HG03439 (cell line): Measurements from ENCODE around the gene TTC8.
"Not testable (repeated sequence)": the region's sequence is repeated elsewhere in the genome, so short reads cannot be mapped to it uniquely, and the experiment has no call there.

Experiments used
- ATAC-seq: cut with Tn5 transposase; IDR thresholded peaks from one replicate; pipeline ENCODE4 v1.9.1; 2021; ENCODE audit warnings: mild to moderate bottlenecking, moderate library complexity; ENCODE audit not compliant: unreplicated experiment

Gene TTC8

GRCh38 chr14:88824314-88825077, at the start of gene TTC8:
Gene TTC8, plus strand, starts transcription at chr14:88824651. Its CDS starts 57 bp downstream, at chr14:88824708.
- ATAC-seq, result peak; percentile 99

GRCh38 chr14:88775532-88775931, 48.9 kb upstream of the TTC8 start:
- no peak for ATAC-seq

DNA sequence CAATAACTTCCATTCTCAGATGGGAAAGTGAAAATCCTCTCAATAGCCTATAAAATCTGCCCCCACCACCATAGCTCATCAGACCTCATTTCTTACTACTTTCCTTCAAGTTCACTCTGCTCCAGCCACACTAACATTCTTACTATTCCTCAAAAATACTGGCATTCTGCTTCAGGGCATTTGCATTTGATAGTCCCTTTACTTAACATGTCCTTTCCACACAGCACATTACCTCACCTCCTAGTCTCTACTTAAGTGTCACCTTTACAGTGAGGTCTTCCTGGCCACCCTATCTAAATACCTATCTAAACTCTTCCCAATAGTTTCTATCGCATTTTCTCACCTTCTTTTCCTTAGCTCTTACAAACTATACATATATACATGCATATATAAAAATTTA, 38.5 kb upstream of the TTC8 start:
- no peak for ATAC-seq

DNA sequence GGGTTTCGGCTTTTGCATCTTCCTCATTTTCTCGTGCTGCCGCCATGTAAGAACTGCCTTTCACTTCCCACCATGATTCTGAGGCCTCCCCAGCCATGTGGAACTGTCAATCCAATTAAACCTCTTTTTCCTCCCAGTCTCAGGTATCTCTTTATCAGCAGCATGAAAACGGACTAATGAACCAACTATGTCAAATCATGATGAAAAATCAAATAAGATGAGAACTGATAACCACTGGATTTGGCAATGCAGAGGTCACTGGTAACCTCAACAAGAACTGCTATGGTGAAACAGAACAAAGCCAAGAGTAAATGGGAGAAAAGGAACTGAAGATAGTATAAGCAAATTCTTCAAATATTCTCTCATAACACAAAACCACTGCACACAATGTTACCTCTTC, 37.7 kb upstream of the TTC8 start:
- no peak for ATAC-seq

DNA sequence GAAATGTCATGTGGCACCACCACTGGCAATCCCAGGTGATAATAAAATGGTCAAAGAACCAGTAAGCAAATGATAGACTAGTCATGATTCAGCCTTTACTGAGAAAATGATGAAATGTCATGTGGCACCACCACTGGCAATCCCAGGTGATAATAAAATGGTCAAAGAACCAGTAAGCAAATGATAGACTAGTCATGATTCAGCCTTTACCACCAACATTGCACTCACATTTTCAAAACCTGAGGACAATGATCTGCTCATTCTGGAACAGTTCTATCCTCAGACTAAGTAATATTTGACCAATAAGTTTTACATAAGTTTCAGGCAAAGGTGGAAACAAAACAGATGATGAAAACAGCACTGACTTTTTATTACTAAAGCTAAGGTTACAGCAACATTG, 34.9 kb upstream of the TTC8 start:
- ATAC-seq, result not testable (repeated sequence)

GRCh38 chr14:88790501-88791251, 33.8 kb upstream of the TTC8 start:
- no peak for ATAC-seq

DNA sequence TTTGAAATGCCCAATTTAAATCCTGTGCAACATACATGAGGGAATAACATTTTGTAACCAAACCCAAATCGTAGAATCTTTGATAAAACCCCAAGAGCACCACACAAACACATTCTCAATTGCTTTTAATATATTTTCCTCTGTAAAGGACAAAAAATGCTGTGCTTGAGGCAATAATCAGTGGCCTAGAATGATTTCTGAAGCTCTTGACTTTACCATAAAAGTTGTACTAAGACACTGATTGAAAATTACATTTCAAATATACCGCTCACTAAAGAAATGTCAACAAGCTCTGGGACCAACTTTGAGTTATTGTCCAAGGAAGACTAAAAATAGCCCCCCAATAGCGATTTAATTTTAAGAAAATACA, 33.2 kb upstream of the TTC8 start:
- ATAC-seq, result no peak

DNA sequence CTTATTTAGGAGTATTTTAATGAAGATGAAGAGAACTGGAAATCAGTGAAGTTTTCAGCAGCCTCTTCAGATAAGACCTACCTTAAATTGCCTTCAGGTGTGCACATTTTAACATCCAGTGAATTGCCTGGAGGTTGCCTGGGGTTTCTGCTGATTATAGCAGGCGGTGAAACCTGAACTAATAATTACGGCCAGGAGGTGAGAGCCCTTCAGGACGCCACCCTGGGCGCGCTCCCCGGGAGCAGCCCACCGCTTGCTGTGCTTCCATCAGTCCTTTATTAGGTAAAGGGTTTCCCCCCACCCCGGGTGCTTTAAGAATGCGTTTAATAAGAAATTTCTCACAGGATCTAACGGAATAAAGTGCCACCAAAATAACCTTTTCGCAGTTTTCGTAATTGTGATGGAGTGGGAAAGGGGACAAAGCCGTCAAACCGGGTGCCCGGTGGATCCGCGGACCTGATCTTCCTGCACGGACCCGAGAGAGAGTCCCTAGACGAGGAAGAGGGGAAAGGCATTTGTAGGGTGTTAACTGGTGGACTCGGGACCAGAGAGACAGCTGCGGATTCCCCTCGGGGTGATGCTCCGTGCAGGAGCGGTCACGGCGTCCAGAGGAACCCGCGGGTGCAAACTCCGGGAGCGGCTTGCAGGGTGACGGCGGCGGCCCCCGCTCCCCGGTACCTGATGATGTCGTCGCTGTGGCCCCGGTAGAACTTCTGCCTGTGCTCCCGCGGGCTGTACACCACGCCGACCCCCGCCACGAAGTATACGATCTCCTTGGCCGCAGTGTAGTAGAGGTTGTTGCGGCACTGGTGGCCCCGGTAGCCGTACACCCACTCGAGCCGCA, 32.6 kb upstream of the TTC8 start:
- no peak for ATAC-seq

DNA sequence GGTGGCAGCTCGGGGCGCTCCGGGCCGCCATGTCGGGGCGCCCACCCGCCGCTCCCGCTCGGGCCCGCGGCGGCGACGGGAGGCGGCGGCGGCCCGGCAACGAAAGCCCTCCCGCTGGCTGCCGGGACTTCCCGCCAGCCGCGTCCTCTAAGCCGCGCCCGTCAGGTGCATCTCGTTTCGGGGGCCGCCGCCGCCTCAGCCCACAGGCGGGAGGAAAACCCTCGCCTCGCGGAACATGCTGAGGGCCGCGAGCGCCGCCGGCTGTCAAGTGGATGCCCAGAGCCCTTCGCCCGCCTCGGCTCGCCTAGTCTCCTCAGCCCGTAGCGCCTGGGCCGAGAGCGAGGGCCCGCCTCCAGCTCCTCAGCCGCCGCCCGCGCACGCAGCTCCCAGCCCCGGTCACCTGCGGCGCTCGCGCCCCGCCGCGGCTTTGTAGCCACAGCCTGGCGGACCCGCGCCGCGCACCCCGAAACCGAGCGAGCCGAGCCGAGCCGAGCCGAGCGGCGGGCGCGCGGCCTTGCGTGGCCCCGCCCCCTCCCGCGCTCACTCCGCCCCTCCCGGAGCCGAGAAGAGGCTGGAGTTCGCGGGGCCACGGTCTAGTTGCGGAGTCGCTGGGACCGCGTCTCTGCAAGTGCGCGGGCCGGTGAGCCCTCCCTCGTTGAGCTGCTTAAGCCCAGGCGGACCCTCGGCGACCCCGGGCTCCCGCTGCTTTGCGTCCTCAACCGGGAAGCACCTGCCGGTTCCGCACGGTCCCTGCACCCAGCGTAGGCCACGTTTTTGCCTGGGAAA, 31.8 kb upstream of the TTC8 start, which contains the start of gene EML5:
Gene EML5, minus strand, starts transcription at position 481 of the 786 bp plus-strand sequence. Its CDS starts 450 bp downstream, at position 31.
- peak; percentile 90 for ATAC-seq

- ATAC-seq, result no peak
Measured at GRCh38 chr14:88793259-88793625, 31.2 kb upstream of the TTC8 start.

DNA sequence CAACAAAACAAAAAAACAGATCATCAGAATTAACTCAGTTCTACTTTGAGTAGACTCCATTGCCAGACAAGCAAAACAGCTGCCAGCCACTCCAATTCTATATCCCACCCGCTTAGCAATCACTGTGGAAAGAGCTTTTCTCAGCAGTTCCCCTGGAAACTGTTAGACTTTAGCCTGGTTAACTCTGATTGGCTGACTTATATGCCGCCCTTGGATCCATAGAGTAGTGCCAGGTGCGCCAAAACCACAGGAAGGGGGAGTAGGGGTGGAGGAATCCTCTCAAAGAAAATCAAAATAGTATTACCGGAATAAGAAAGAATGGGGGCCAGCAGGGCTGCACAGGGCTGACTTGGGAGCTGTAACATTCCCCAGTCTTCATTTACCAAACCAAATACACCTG, 26.3 kb upstream of the TTC8 start:
- no peak for ATAC-seq

DNA sequence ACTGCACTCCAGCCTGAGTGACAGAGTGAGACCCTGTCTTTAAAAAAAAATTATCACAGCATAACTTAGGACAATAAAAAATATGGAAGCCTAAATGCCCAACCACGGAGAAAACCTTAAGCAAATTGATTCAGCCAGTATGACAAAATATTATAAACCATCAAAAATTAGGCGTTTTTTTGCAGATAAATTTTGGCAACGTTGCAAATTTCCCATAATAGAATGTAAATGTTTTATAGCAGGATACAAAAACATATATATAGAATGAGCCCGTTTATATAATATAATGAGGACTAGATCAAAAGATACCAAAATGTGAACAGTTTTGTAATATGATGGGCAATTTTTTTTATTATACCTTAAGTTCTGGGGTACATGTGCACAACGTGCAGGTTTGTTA, 24.9 kb upstream of the TTC8 start:
- no peak for ATAC-seq

DNA sequence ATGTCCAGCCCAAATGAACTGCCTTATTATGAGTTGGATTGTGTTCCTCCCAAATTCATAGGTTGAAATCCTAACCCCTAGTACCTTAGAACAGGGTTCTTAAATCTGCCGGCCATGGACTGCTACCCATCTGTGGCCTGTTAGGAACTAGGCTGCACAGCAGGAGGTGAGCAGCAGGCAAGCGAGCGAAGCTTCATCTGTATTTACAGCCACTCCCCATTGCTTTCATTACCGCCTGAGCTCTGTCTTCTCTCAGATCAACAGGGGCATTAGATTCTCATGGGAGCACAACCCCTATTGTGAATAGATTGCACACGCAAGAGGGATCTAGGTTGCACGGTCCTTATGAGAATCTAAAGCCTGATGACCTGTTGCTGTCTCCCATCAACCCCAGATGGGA, 21.9 kb upstream of the TTC8 start:
- no peak for ATAC-seq

- no peak for ATAC-seq
Measured at GRCh38 chr14:88804035-88804434, 20.4 kb upstream of the TTC8 start.

GRCh38 chr14:88804477-88804876, 20.0 kb upstream of the TTC8 start:
- ATAC-seq, result no peak

- ATAC-seq, result no peak
Measured at GRCh38 chr14:88808359-88808758, 16.1 kb upstream of the TTC8 start.

DNA sequence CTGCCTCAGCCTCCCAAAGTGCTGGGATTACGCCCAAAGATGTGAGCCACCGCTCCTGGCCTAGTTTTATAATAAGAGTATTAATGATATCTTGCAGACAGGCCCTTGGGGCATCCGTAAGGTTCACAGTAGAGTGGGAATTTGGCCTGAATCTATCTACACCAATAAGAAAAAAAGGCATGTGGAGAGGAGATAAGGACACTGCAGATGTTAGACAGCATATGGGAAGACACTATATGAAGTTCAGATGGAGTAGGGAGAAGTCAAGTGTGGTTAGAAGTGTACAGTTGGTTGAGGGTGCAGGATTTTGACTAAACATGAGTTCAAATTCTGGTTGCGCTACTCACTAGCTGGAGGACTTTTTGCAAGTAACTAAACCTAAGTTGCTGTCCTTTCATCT, 8.5 kb upstream of the TTC8 start:
- ATAC-seq, result no peak

- ATAC-seq, result no peak
Measured at GRCh38 chr14:88818018-88818417, 6.4 kb upstream of the TTC8 start.

DNA sequence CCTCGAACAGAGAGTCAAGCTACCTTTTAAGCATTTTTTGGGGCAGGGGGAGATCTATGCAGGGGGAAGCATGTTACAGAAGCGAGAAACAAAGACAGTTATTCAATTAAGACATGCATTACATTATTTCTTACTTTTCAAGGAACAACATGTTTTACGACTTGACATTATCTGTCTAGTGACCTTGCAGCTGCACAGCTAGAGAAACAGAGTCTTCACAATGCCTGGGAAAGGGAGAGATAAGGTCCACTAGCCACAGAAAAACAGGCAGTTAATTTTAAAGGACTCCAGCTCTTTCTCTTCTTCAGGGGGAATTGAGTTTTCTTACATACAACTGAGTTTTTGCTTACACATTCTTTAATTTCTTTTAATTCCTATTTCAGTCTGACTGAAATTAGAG, 4.8 kb upstream of the TTC8 start:
- not testable (repeated sequence) for ATAC-seq

- ATAC-seq, result no peak
Measured at GRCh38 chr14:88821378-88821777, 3.1 kb upstream of the TTC8 start.

DNA sequence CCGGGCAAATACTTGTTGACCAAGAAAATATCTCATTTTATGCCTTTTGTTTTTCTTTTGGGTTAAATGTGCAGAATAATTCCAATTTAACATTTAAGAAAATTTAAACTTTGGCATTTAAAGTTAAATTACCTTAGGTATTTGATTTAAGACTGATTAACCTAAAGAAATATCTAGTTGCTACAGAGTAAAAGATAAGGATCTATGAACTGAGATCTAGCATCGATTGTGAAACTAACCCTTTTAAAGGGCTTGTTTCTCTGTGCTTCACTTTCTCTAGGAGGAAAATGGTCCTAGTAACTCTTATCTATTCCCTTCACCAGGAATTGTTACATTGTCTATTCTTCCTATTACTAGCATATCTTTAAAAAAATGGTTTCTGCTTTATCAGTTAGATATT, 2.6 kb upstream of the TTC8 start:
- ATAC-seq, result no peak
